NCI-H1092 treated with DMSO at 0.1 percent for 48 hours (cell line): Measurements from ENCODE around the gene CALU.

ENCODE experiments used
- DNase-seq: peaks from one replicate; lab custom pipeline; 2025; lab: John Stamatoyannopoulos, UW

The CALU gene

GRCh38 chr7:128724743-128725142 is 14.4 kb upstream of the CALU start:
- DNase-seq: no peak

DNA sequence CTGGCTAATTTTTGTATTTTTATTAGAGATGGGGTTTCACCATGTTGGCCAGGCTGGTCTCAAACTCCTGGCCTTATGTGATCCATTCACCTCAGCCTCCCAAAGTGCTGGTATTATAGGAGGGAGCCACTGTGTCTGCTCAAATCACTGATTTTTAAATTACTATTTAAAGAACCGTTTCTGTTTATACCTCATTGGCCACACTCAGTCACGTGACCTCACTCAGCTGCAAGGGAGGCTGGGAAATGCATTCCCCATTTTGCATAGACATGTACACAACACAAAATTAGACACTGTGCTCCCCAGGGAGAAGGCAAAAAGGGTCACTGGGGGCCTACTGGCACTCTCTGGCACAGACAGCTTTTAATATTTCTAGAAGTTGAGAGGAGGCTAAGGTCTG is 13.6 kb upstream of the CALU start:
- DNase-seq: no peak

- DNase-seq: no peak
These were observed 13.0 kb upstream of the CALU start for GRCh38 chr7:128726059-128726736.

DNA sequence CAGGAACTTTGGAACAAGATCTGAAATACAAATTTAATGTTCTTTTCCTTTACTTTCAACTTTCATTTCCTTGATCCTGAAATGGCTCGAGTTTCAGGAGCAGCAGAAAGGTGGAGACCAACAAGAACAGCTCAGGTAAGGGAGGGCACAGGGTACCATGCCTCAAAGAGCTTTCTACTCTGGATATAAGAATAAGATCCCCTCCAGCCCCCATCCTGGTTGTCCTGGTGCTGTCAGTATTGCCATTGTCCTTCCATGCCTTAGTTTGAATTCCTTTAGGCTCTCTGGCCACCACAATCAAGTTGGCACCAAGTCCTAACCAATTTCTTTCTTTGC is 12.5 kb upstream of the CALU start:
- DNase-seq: no peak

DNA sequence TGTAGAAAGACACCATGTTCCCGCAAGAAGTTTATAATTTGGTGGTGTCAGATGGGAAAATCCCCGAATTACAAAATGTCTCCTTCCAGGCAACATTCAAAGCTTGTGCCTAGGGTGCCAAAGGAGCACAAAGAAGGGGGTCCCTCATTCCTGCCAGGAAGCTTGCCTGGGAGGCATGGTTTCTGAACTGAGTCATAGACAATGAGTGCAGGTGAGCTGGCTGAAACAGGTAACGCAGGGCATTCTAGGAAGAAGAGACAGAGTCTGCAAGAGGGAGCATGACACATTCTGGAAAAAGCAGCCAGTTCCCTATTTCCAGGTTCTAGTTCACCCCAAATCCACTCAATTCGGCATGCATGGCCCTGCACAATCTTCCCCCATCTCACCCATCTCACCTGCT is 11.9 kb upstream of the CALU start:
- no peak for DNase-seq

DNA sequence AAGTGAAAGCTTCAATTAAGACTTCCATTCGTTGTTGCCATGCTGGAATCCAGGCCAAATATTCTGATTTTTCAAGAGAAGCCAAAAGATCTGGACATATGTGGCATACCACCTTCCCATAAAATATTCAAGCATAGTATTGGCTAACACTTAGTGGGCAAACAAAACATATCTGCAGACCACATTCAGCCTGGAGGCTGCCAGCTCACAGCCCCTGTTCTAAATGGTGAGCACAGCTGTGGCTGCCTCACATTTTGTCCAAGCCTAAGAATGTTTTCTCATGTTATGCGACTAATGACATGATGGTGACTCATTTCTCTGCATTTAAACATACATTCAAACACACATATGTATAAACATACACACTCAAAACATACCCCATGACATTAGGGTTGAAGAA is 10.6 kb upstream of the CALU start:
- DNase-seq: no peak

- DNase-seq: no peak
These were observed 9.7 kb upstream of the CALU start for GRCh38 chr7:128729494-128729893.

- no peak for DNase-seq
These were observed 8.0 kb upstream of the CALU start for GRCh38 chr7:128731184-128731583.

DNA sequence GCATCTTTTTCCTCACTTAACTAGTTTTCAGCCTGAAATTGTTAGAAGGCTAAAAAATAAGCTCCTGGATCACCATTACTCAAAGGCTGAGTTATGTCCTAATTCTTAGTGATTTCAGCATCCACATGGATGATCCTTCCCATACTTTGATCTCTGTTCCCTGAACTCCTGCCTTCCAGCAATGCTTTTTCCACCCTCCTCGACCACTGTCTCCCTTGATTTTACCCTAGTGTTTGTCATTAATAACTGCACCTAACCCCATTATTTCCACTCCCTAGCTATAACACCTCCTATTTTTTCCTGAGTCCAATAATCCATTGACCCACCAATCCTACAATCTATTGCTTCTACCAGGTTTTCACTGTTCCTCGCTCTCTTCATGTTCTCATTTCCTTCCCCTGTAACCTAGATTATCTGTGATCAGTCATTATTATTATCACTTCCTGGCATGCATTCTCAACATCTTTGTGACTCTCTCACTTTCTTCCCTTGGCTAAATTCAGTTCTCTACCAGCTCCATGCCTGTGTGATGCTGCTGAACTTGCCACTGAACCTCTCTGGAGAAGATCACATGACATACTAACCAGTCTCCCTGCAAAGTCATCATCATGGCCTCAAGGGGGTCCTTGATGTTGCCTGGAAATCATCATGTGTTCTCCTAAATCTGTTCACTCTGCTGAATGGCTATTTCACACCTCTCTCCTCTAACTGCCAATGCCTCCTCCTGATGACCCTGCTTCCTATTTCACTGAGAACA is 6.5 kb upstream of the CALU start:
- no peak for DNase-seq

GRCh38 chr7:128733278-128733645 is 5.9 kb upstream of the CALU start:
- no peak for DNase-seq

GRCh38 chr7:128734890-128735289 is 4.3 kb upstream of the CALU start:
- DNase-seq: no peak

- no peak for DNase-seq
These were observed 3.7 kb upstream of the CALU start for GRCh38 chr7:128735436-128735835.

- DNase-seq: no peak
These were observed 1.7 kb upstream of the CALU start for GRCh38 chr7:128737441-128737840.

DNA sequence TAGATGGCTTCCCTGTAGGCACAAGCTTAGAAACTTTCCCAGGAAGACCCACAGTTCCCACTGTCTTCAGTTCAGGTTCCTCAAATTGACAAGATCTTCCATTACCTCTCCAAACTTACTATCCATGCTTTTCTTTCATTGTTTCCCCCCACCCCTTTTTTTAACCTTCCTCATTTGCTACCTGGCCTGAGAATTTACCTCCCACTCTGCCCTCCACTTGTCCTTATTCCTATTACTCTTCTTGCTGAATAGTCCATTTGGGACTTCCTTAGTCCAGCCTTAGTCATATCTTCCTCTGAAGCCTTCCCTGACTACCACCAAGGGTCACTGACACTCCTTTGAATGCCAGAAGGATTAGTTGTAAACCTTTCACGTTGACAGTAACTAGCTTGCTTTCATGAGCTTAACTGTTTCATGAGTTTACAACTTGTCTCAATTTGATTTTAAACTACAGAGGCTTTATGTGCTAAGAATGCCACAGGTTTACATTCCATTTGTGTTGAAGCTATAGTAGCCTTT is 1.2 kb upstream of the CALU start:
- no peak for DNase-seq

DNA sequence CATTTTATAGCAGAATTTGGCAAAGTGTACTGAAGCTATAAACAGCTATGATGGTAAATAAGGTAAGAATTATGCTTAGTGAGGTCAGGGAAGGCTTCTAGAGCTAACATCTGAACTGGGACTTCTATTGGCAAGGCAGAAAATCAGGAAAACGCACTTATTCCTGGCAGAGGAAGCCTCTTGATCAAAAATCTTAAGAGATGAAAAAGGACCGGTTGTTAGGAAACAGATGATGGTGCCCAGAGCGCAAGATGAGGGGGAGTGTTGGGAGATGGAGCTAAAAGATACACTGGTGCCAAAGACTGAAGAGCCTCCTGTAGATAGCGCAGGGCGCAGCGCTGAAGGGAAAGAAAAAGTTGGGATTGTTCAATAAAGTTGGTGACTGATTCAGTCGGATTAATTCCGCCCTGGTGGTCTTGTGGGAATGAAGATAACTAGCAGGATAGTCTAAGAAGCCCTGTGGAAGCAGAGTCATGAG is 550 bp upstream of the CALU start:
- DNase-seq: no peak

- DNase-seq: no peak
These were observed 977 bp downstream of the CALU start for GRCh38 chr7:128739990-128740682.

GRCh38 chr7:128740996-128741395 is 1.8 kb downstream of the CALU start:
- no peak for DNase-seq

DNA sequence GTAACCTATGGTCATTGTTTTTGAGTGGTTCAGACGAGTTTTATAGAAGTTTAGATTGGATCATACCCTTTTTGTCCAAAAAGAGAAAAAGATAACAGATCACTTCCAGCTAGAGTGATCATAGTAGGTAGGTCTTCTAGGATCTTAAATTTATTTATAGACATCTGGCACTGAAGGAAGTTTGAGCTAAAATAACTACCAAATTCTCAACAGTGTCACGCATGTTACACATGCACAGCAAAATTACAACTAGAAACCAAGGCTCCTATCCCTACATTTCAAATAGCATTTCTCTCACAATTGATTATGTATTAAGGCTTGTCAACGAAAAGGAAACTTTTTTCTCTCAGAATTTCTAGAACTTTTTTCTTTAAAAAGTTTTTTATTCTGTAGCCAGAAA is 2.3 kb downstream of the CALU start:
- no peak for DNase-seq

DNA sequence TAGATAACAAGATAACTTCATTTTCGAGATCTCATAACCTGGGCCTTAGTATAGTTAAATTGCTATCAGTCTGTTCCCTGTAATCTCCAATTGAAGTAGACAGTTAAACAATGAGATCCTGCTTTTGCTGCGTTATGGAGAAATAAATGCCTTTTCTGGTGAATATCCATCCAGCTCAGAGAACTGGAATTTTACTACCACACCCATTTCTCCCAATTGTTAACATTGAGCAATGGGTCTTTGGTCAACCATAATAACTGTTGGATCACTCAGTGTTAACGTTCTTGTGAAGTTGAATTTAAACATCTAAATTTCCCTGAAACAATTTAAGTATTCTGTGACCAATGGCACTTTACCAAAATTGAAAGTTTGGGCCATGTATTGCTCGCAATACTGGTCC is 3.0 kb downstream of the CALU start:
- no peak for DNase-seq

DNA sequence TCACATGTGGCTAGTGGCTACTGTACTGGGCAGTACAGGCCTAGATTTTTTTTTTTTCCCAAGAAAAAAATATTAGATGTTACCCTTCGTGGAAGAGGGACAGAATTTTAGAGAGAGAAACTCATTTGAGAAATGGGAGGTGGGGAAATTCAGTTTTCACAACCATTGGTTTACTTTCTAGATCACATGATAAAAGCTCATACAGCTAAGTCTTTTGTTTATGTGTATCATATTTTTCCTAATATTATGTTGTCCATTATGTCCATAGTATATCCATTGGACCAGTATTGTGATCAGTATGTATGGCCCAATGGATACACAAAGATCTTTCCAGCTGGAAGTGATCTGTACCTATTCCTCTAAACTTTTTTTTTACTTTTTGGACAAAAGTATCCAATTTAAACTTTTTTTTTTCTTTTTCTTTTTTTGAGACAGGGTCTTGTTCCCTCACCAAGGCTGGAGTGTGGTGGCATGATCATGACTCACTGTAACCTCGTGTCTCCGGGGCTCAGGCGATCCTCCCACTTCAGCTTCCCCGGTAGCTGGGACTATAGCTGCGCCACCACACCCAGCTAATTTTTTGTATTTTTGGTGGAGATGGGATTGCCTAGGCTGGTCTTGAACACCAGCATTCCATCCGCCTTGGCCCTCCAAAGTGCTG is 4.1 kb downstream of the CALU start:
- no peak for DNase-seq

DNA sequence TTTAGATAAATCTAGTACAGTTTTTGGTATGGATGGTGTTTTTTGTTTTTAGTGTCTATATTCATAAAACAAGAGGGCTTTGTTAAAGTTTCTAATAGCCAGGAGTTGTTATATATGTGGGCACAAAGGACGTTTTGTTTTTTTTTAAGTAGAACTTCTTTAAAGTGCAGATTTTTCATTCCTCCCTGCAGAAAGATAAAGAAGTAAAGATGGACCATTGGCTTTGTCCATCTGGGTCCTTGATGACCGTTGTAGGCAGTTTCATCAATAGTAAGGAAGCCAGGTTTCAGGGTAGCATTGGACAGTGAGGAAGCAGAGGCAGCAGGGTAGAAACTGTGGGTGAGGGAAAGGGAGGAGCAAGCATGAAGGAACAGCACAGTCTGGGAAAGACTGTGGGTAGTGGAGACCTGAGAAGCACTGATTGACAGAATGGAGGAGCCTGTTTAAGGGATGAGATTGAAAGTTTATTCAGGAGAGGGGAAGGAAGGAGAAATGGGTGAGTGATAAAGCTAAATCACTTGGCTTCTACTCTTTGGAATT is 5.3 kb downstream of the CALU start:
- no peak for DNase-seq

DNA sequence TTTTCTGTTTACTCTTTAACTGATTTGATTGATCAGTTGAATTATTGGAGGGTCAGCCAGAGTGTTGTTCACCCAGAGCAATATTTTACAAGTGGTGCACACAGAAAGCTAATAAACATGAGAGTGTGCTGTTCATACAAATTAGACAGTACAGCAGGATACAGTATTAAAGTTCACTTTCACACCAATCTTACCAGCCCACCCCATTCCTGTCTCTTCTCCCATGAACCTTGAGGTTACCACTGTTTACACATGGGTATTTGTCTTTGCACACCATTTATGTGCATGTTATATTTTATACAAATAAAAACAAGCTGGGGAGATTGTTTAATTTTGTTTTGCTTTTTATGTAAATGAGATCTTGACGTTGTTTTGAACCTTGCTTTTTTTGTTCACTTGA is 6.5 kb downstream of the CALU start:
- no peak for DNase-seq
